ENCODE measurements around the gene DIDO1.

- TF ChIP-seq, protein P1, sequence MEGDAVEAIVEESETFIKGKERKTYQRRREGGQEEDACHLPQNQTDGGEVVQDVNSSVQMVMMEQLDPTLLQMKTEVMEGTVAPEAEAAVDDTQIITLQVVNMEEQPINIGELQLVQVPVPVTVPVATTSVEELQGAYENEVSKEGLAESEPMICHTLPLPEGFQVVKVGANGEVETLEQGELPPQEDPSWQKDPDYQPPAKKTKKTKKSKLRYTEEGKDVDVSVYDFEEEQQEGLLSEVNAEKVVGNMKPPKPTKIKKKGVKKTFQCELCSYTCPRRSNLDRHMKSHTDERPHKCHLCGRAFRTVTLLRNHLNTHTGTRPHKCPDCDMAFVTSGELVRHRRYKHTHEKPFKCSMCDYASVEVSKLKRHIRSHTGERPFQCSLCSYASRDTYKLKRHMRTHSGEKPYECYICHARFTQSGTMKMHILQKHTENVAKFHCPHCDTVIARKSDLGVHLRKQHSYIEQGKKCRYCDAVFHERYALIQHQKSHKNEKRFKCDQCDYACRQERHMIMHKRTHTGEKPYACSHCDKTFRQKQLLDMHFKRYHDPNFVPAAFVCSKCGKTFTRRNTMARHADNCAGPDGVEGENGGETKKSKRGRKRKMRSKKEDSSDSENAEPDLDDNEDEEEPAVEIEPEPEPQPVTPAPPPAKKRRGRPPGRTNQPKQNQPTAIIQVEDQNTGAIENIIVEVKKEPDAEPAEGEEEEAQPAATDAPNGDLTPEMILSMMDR (IDR thresholded peaks at IDR 0.05), result no peak
- TF ChIP-seq EP300 (IDR thresholded peaks at IDR 0.05) (no peak), POLR2A (IDR thresholded peaks at IDR 0.05) (no peak), POLR2AphosphoS5 (IDR thresholded peaks at IDR 0.05) (no peak)
These were observed 25.0 kb upstream of the DIDO1 start for GRCh38 chr20:62951143-62951895.
